GM19023 (cell line): ENCODE results near the gene ANO2.

Experiments used
- ATAC-seq: cut with Tn5 transposase; IDR thresholded peaks from one replicate; pipeline ENCODE4 v1.9.1; 2021; ENCODE audit warnings: mild to moderate bottlenecking, moderate library complexity; ENCODE audit not compliant: unreplicated experiment

The ANO2 gene

DNA sequence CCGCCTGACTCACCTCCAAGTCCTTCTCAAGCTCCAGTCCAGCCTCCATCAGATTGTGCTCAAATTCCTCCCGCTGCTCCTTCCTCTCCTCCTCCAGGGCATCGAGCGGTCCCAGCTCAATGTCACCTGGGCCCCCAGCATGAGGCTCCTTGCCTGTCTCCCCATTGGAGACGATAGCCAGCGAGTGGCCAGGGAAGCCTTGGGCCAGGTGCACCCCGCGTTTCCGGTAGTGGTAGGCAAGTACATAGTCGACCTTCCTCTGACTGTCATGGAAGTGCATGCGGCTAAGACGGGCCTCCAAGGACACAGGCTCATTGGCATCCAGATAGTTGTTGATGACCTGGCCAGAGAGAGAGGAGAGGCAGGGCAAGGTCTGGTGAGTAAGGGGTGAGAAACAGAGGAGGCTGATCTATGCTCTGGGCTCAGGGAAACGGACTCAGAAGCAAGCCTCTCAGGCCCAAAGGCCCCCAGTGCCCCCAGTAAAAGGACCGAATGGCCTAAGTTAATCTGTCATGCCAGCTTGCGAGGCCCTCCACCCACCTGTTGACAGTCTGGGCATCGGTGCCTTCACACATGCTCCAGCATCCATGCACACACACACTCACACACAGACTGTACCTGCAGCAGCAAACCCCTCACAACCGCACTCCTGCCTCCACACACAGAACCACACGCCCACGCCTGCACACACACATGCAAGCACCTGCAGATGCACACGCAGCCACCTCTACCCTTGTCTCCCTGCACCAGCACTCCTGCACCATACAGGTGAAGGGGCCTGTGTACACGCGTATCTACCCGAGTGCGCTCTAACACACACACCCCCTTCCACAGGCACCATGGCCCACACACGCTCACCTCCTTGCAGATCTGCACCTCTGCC lies 23.8 kb downstream of the ANO2 start:
- no peak for ATAC-seq

DNA sequence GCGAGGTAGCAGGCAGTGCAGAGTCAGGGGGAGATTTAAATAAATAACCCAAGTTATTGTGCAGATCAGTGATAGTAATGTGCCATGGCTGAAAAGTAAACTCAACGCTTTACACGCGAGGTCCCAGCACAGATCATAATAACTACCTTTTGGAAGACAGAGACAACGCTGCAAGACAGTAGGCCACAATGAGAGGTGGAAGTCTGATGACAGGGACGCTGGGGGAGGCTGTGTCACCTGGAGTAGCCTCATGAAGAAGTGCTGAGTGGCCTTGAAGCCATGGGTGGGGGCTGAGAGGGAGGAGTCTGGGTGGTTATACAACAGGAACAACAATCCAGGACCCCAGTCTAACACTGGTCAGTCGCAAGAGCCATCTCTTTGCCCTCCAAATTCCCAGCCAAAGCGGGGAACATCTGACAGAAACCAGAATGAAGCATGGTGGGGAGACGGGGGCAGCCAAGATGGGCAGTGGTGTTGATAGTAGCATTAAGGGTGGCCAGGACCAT lies 28.2 kb downstream of the ANO2 start:
- no peak for ATAC-seq

DNA sequence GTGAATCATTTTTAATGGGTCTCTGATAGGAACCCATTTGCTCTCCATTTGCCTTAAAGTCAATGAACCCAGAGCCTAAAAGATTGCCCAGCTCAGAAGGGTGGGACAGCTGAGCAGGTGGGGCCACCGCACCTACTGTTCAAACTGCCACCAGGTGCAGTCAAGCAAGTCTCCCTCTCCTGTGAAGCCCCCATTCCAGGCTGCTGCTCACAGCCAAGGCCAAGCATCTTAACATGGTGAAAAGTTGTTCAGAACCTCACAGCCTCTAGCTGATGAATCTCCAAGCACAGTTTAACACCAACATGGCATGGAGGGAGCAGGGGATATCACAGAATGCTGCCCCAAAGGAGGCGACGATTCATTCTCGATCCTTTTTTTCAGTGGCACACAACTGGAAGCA lies 29.5 kb downstream of the ANO2 start:
- ATAC-seq, result no peak

DNA sequence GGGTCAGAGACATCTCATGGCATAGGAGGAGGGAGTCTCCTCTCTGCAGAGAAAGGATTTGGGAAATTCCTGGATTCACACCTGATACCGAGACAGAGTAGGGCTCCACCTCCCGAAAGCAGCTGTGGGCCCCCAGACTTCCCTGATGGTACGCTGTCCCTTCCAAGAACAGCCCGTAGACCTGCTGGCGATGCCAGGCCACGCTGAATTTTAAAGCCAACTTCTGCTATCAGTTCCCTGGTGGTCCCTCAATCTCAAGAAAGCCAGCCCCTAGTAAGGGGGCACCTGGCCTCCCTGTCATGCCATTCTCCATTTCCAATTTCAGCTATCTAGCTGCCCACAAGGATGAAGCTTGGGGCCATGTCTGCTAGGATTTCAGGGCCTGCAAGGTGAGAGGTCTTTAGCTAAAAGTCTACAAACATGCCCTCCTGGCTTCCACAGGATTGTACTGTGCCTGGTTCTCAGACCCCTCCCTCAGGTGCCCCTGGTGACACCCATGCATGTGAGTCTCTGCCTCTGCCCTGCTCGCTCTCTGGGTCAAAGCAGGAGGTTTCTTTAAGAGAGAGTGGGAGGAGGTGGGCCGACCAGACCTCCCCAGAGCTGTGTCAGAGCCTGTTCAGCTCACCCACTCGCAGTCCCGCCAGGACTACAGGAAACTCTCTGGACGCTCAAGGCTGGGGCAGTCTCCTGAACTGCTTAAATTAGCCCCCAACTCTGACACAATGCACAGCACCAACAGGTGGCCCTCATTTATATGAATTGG lies 30.5 kb downstream of the ANO2 start:
- ATAC-seq, result no peak

DNA sequence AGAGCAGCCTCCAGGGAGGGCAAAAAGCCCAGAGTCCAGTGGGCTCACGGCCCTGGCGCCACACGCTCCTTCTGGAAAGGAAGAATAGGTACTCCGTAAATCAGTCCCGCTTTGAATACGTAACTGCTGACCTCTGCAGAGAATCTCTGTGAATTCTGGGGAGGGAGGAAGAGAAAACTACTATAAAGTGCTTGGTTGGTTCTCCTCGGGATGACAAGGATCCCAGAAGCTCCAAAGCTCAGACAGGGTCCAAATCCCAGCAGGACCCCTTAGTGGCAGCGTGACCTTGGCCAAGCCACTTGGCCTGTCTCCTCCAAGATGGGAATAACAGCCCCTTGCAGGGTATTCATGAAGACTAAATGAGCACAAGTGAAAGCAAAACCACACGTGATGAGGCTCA lies 31.7 kb downstream of the ANO2 start:
- no peak for ATAC-seq

DNA sequence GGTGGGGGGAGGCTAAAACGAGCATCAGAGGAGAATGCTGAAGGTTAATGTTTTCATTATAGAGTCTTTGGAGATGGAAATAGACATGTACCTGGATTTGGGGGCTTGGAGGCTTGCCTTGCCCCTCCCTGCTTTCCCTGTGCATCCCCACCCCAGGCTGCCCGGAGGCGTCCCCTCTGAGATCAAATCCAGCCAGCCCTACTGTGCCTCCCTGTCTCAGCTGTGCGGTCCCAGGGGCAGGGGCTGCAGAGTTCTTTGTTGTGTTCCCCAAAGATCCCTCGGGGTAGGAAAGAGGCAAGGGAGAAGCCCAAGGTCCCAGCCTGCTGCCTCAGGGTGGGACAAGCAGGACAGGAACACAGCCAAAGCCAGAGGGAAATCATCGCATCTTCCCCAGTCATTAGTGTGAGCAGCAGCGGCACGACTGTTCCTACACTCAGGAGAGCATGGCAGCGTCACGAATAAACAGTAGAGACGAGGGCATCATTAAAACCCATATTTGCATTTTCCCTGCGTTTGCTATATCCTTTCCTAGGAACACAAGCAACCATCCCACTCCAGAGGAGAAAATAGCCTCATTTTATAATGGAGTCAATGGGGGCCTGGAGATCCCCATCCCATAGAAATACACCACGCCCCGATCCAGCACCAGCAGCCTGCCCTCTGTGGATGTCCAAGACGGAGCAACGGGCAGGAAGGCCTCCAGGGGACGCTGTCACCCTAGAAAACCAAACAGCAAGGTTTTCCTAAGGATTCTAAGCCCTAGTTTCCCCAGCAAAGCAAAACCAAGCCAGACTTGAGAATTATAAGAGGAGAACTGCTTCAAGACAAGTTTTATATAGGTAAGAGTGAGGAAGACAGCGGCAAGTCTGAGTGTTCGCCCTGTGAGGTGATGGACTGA lies 32.4 kb downstream of the ANO2 start:
- no peak for ATAC-seq

DNA sequence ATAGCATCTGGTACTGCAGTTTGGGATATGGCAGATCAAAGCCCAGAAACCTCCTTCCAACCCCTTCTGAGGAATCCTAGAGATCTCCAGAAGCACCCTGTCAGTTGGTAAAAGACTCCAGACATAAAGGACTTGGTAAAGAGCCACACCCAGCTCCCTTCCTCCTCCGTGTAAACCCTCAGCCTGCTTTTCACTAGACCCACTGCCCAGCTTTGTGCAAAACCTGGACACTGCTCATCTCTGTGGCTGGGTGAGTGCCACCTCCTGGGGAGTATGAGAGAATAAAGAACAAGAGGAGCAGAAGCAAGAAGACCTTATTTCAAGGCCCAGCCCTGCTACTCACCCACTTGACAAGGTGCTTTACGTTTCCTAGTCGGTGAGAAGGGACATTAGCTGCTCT lies 33.0 kb downstream of the ANO2 start:
- ATAC-seq, result no peak

DNA sequence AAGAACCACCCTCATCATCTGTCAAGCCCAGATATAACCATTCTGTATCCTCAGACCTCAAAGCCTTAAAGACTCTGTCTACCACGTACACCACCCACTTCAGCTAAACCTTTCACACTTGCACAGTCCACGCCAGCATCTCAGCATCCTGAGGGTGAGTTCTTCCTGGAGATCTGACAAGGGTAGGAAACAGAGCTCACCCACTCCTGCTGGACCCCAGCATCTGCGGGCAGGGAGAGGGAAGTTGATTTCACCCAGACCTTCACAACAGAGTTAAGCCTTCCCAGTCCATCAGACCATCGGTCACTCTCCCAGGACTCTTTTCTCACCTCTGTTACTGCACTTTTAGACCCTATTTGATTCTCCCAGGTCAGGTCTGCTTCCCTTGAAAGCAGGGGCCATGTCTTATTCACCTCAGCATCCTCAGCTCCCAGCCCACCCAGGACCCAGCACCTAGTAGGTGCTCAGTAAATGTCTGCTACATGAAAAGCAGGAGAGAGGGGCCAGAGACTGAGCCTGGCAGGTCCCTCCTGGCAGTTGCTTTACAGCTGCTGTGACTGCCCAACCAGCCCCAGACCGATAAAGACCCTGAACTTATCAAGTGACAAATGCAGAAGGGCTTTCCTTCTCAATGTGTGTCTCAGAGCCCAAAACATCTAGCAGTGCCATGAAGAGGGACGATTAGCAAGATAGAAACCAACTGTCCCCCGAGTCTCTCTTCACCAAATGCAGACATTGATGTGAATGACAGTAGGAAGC lies 34.1 kb downstream of the ANO2 start:
- no peak for ATAC-seq

DNA sequence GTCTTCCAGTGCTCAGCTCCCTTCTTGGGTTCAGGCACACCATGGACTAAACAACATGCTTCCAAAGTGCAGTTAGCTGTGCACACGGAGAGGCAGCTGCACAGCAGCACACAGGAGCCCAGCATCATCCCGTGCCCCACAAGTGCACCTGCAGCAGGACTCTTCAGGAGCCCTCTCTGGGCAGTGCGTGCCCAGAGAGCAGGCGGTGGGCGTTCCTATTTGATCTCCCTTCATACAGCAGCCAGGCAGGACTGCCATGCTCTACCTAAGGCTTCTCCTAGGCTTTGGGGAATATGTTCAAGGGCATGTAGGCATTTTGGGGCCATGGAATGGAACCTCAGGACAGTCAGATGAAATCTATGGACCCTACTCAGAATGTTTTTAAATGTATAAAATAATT lies 35.5 kb downstream of the ANO2 start:
- ATAC-seq, result no peak

DNA sequence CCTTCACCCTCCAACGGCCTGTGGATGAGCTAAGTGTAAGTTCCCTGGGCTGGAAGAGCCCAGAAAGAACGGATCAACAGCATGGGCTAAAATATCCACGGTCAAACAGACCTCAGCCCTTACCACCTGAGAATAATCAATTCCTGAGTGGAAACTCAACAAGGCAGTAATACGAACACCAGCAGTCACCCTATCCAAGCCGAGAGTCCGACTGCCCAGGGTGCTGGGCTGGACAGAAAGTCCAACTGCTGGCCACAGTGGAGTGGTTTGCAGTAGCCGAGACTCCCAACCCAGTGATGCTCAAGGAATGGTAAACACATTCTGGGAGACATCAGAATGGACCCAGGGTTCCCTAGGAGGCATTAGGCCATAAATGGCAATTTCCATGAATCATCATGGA lies 36.8 kb downstream of the ANO2 start:
- no peak for ATAC-seq

DNA sequence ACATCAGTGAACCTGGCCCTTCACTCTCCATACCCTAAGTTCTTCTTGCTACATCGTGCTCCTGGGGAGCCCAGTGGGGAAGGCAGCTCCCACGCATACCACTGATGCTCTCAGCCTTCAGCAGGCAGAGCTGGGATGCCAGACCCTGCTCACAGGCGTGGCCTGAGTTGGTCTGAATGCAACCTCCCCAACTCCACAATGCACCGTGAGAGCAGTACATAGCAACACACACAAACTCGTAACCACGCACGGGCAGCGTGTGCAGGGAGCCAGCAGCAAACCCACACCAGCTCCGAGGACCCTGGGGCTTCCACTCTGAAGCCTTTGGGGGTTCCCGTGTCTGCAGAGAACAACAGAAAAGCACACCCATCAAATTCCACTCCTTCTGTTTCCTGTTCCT lies 37.3 kb downstream of the ANO2 start:
- no peak for ATAC-seq

DNA sequence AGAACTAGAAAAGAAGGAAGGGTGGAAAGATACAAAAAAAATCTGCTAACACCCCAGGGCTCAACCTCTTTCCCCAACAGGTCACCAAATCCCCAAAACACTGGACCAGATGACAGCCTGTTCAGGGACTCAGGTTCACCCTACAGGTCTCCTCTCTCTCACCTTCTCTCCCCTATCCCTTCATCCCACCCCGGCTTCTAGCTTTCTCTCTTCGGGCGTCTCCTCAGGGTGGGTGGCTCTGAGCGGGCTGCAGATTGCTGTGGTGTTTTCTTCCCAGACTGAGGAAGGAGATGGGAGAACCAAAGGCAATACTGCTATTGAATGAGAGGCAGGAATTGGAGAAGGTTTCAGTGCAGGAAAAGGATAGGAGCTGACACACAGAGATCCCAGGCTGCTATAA lies 39.3 kb downstream of the ANO2 start:
- ATAC-seq, result no peak

DNA sequence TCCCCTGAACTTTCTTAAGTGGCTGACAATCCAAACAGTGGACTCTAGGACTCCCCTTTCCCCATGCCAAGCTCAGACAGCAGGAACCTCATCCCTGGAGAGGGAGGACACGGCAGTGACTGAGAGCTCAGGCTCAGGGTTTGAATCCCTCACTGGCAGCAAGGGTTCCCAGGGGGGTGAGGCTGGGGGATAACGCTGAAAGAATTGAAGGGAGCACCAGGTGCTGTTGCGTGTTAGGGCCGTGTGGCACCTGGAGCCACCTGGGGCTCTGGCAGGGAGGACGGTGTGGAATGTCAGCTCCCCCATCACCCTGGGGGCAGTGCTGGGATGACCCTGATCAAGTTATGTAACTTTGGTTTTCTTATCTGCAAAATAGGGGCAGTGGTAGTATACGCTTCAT lies 40.1 kb downstream of the ANO2 start:
- ATAC-seq, result no peak

DNA sequence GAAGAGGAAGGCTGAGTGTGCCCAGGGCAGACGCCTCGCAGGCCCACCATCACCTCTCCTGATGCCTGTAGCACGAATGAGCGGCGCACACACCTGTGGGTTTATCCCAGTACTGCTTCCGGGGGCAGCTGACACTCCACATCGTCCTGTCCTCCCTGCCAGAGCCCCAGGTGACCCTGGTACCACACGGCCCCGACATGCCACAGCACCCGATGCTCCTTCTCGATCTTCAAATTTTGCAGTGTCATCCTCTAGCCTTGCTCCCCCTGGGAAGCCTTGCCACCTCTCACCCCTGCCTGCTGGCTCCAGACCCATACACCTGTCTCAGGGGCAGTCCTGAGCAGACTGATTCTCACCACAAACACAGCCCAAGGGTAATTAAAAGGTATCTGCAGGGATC lies 40.6 kb downstream of the ANO2 start:
- ATAC-seq, result no peak

DNA sequence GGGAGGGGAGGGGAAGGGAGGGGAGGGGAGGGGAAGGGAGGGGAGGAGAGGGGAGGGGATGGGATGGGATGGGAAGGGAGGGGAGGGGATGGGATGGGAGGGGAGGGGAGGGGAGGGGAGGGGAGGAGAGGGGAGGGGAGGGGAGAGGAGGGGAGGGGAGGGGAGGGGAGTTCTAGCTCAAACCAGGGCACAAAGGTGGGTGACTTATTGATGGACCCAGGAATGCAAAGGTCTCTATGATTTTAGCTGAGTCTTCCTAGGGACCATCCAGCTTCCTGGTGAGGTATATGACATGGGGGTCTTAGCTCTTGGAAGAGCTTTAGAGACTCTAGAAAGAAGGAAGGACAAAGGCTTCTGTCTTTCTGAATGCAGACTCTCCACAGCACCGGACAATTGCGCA lies 42.3 kb downstream of the ANO2 start:
- ATAC-seq, result no peak

DNA sequence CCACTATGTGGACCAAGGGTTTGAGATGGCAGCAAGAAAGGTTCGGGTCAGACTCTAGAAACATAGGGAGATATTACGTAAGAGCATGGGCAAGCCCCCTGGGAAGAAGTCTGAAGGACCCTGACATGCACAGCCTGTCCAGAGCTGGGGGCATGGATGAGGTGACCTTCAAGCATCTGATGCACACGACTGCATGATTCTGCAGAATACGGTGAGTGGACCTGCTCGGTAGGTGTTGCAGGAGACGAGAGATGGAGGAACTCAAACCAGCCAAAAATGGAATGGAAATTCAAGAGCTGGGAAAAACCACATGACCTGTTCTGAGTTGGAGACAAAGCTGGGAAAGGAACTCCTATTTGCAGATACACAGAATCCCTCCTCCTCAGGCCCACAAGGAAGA lies 43.6 kb downstream of the ANO2 start:
- ATAC-seq, result no peak

DNA sequence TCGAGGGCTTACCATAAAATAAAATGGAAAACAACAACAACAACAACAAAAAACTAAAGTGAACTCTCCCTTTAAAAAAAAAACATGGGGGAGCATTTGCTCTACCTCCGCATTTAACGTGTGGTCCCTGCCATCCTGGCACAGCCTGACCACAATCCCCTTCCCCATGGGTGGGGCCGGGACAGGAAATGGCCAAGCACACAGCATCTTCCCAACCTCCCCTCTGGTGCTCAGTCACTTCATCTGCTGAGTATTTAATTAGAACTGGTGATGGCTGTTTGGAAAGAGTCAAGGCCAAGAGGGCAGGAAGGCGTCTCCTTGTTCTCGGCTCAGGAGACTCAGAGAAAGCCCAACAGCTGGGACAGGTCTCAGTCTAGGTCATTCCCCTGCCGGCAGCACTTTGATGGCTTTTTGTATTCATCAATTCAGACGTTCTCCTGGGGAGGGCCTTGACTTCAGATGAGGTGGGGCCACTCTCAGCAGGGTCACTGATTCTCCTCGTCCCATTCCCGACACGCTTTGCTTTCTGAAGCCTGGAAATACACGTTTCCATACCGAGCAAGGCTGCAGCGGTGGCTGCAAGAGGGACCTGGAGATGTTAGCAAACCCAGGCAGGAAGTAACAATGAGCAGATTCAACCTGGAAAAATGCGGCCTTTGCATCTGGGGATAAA lies 44.4 kb downstream of the ANO2 start:
- no peak for ATAC-seq

DNA sequence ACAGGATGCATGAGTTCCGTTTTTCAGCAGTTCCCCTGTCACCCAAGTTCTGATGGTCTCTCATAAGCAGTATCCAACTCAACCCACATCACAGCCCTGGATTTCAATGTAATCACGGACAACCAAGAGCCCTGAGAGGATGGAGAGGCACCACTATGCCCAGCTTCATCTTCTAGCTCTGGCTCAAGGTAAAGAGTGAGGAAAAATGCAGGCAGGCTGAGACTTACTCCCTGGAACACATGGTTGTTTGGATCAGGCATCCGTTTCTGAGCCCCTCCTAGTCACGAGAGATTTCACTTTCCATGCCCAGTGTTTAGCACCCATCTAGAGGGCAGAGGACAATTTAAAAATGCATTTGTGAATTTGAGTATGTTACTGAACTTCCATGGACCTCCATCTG lies 45.0 kb downstream of the ANO2 start:
- ATAC-seq, result no peak

DNA sequence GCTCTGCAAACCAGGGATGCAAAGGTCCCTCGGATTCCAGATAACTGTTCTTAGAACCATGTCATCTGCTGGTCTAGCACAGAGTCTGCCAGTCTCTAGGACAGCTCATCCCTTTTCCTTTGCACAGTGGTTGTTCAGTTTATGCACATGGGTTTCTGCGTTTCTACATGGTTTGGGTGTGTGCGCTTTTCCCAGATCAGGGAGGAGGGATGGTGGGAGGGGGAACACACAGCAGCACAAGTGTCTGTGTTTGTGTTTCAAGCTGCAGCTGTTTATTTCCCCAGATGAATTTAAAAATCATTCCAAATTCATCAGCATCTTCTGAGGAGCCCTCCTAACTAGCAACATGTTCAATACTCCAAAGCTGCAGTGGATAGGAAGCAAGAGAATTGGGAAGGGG lies 45.4 kb downstream of the ANO2 start:
- ATAC-seq, result no peak

DNA sequence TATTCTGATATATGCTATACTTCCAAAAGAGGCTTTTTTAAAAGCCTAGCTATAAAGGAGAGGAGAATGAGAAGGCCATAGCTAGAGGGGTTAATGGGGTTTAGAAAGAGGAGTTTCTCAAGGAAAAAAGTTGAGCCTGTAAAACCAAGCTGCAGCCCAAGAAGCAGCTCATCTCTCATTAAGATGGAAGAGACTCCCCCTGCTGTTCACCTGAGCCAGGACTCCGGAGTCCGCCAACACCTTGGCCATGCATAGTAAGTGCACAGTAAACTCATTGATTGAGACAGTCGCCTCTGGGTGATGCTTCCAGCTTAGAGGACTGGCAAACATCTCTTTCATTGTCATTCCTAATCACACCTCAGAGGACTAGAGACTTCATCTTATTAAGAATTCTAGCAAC lies 46.2 kb downstream of the ANO2 start:
- ATAC-seq, result no peak
